CD4-positive, alpha-beta T cell treated with Interleukin-4 for 4 hours (primary cell): ENCODE results near the gene SULT1C2.
"Not testable (repeated sequence)": the region's sequence is repeated elsewhere in the genome, so short reads cannot be mapped to it uniquely, and the experiment has no call there.

Experiments used
- DNase-seq: peaks from one replicate; pipeline ENCODE4 v3.0.0-alpha.2; 2020

SULT1C2 gene

DNA sequence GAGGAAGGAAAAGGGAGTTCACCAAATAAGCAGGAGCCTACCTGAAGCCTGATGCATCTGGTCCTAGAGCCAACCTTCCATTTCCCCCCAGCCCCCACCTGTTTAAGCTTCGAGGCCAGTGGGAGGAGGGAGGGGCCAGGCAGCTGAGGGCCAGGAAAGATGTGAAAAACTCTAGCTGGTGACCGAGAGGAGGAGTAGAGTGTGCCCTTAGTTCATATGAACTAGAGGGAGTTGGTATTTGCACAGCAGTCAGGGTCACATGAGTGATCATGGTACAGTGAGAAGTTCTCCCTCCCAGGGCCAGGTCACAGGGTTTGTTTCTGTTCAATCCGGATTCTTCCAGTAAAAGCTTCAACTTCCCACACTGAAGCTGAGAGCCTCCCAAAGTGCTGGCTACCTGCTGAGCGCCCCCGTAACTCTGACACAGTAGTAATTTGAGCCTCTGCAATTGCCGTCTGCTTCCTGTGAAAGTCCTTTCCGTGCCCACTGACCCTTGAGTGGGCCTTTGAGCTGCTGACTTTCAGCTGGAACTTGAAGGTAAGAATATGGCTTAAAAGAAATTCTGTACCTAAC is at the start of gene SULT1C2:
Gene SULT1C2, plus strand, starts transcription at position 362 of the 573 bp plus-strand sequence. CDS start 4,773 bp downstream, outside the sequence.
- no peak for DNase-seq

GRCh38 chr2:108239786-108240185 is 48.9 kb upstream of the SULT1C2 start, which contains the start of gene SULT1C3:
SULT1C3 (plus strand) TSS chr2:108239968; CDS start chr2:108247195, 7,227 bp downstream.
- DNase-seq: no peak

DNA sequence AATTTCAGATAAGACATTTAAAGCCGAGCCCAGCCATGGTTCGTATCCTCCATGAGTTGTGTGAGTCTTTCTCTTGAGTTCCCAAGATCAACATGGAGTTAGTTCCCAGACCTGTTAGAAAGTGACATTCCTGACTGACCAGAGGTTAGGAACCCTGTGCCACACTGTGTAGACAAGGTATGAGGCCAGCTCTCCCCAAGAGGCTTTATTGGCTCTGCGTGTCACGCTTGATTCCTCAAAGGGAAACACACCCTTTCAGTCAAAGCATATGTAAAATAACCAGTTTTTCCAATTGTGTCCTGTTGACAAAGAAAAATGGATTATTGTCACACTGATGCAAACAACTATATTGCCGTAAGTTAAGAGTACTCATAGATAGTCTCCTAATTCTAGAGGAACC is 47.7 kb upstream of the SULT1C2 start:
- no peak for DNase-seq

DNA sequence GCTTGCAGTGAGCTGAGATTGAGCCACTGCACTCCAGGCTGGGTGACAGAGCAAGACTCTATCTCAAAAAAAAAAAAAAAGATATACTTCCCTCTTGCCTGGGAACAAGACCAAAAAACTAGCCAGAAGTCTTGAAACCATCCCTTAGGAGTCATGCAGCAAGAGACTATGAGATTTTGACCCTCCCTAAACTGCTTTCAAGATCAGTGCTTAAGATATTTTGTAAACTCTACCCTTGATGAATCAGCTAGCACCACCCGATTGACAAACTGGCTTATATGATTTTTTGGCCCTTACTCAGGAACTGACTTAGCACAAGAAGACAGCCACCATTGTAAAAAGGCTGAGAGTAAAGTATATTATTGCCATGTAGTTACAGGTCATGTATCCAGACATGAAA is 45.1 kb upstream of the SULT1C2 start:
- DNase-seq: no peak

DNA sequence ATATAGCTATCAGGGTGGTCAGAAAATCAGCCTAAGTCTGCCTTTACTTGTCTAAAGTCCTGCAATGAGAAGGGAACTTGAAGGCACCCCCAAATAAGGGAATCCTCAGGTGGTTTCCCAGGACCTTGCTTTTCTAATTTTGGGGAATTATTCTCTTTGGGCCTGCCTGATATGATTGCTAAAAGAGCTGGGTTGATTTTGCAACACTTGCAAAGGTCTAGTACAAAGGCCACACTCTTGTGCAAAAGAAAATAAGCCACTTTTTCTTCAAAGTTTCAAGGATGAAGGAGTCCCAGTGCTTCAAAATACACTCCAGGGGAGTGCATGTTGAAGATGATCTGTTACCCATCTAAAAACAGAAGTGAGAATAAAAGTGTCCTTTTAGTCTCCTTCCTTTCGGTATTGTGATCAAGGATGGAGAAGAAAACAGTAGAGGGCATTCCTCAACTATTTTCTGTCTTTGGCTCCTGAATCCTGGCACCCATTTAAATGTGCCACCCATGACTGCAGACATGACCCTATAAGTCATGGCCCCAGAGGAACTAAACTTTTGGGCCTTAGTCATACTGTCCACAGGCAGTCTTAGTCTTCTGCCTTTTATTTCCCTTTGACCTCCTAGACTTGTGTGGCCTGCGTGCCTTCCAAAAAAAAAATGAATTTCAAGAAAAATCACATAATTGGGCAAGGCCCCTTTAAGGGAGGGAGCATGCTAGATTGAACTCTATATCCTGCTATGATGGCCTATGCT is 43.9 kb upstream of the SULT1C2 start:
- DNase-seq: no peak

DNA sequence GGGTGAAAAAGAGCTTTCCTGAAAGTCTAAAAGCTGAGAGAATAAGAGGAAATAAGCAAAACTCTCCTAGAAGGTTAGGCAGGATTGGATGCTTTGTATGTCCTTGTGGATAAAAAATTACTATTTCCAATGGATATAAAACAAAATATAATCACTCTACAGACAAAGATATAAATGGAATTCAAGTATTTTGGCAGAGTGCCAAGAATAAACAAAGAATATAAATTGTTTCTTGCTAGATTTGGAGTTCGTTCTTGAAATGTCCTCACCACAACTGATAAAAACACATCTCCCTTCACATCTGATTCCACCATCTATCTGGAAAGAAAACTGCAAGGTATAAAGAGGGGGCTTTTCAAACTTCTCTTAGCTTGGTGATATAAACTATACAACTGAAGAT is 35.6 kb upstream of the SULT1C2 start:
- no peak for DNase-seq

DNA sequence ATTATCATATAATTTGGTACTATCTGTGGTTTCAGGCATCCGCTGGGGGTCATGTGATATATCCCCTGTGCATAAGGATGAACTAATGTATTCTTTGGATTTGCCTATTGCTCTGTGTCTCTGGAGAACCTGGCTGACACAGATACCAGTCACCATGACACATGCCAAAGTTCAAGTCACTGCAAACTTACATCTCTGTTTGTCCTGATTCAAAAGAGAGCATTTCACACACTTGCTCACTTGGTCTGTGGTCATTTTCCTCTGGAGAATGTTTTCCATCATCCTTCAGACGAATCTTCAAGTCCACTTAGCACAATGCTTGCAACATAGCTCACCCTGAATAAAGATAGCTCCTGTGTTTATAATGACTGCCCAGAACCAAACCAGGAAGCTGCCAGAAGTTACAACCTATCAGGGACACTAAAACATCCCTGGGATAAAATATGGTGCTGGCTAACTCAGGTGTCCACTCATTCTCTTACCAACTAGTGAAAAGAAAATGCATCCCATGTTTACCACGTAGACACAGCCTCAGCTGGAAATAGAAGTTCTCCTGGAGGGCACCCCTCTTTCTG is 30.9 kb upstream of the SULT1C2 start:
- no peak for DNase-seq

DNA sequence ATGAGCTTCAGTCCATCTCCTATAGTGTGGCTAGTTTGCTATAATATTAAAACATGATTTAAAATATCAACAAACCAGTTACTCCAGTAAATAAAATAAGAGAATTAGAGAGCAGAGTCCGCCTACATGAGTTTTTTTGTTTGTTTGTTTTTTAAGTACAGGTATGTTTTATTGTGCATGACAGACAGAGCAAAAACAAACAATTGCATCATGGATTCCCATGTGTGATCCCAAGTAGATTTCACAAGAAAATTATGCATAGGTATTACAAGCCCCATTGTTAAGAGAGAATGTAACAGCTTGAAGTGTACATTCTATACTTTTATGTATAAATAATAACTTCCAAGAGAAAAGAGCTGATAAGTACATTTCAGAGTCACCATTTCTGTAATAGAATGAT is 27.9 kb upstream of the SULT1C2 start:
- DNase-seq: no peak

- no peak for DNase-seq
These were observed 26.7 kb upstream of the SULT1C2 start for GRCh38 chr2:108262036-108262435.

DNA sequence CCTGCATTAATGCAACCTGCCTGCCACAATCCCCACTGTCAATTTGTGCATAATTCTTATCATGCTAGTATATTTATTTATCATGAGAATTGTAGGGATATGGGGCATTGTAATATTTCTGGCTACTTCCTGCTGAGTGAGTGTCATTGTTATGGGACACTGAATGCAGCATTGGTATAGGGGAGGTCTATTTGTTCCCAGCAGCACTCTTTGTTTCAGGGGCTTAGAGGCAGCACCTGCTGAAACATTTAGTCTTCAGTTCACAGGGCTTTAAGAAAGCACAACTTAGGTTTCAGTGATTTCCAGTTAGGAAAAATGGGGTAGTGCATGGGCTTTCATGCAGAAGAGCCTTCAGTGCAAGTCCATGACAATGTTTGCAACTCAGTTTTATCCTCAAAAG is 25.3 kb upstream of the SULT1C2 start:
- no peak for DNase-seq

DNA sequence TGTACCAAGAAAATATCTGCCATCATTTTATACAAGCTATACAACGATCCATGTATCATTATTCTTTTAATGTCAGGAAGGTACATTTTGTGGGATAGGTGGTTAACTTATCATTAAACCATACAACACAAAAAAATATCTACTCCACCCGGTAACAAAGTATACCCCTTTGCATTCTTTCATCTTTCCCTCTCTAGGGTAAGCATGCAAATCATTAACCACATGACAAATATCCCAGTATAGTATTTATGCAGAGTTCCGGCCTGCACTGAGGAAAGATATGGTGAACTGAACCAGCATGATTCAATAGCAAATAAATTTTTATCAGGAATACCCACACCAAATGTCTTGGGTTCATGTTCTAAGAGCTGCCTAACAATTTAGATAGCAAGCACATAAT is 22.5 kb upstream of the SULT1C2 start:
- DNase-seq: no peak

DNA sequence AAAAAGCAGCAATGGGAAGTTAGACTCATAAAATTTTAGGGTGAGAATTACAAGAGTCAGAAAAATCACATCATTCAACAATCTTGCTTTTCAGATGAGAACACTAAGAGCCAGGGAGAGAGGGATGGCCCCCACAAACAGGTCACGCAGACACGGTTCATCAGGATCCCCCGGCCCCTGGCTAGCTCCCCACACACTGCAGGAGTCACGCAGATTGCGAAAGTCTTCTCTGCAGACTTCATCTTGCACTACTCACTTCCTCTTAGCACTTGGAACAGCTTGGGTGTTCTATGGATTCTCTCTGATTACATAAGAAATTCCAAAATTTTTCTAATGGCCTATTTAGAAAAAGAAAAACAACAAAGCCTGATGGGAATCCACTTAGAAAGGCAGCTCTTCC is 21.6 kb upstream of the SULT1C2 start:
- no peak for DNase-seq

DNA sequence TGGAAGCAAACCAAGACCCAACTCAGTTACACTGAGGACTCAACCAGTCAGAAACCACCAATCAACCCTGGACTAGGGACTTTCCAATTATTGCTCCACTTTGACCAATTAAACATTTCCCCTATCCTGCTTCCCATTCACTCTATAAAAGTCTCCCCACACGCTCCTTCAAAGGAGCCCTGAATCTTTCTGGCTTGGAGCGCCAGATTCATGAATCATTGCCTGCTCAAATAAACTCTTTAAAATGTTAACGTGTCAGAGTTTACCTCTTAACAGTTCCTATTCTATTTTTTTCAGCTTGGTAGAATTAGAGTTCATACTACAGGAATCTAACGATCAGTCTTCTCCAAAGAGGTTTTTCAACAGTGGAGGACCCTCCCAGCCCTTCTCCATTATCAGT is 20.7 kb upstream of the SULT1C2 start:
- no peak for DNase-seq

- no peak for DNase-seq
These were observed 18.3 kb upstream of the SULT1C2 start for GRCh38 chr2:108270346-108270745.

GRCh38 chr2:108270768-108271506 is 17.8 kb upstream of the SULT1C2 start:
- no peak for DNase-seq

DNA sequence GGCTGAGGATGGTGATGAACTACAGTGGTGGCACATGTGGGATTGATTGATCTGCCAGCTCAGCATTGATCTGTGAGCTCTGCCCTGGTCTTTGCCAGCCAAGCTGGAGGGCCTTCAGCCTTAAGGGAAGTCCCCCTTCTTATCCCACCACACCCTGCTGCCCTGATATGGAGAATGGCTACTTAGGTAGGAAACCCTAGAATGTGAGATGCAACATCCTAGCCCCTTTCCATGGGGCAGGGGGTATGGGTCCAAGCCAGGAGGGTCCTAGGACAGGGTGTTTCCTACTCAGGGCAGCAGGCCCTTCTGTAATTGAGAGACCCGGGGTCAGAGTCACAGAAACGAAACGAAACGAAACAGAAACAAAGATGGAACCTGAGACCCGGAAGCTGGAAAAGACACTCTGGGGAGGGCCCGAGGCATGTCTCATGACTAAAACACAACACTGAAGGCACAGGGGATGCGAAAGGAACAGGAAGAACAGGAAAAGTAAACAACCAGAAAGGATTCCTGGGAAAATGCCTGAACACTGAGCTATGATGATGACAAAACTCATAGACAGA is 16.9 kb upstream of the SULT1C2 start:
- DNase-seq: no peak

DNA sequence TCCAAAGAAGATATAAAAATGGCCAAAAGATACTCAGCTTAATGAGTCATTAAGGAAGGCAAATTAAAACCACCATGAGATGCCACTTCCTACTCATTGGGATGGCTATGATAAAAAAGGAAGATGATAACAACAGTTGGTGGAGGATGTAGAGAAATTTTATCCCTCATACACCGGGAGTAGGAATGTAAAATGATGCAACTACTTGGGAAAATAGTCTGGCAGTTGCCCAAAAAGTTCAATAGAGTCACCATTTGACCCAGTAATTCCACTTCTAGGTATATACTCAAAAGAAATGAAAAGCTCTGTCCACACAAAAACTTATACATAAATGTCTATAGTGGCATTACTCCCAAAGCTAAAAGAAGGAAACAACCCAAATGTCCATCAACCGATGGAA is 10.1 kb upstream of the SULT1C2 start:
- DNase-seq: no peak

DNA sequence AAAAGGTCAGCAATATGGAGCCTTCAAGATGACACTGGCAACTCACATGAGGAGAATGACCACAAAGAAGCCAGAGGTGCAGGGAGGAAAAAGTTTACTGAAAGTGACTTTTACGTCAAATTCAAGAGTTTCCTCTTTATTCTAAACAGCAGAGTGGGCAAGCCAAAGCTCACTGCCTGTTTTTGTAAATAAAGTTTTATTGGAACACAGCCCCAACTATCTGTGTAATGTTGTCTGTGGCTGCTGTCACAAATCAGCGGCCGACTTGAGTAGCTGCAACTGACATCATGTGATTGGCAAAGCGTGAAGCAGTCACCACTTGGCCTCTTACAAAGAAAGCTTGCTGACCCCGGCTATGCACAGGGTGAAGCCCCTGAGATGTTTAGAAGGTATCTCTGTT is 9.2 kb upstream of the SULT1C2 start:
- no peak for DNase-seq

GRCh38 chr2:108280466-108280865 is 8.2 kb upstream of the SULT1C2 start:
- no peak for DNase-seq

DNA sequence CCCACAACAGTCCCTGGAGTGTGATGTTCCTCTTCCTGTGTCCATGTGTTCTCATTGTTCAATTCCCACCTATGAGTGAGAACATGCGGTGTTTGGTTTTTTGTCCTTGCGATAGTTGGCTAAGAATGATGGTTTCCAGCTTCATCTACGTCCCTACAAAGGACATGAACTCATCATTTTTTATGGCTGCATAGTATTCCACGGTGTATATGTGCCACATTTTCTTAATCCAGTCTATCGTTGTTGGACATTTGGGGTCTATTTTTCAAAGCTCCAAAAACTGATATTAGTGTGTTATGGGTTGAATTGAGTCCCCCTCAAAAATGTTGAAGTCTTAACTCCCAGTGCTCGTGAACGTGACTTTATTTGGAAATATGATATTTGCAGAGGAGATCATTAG is 4.1 kb upstream of the SULT1C2 start:
- DNase-seq: not testable (repeated sequence)

DNA sequence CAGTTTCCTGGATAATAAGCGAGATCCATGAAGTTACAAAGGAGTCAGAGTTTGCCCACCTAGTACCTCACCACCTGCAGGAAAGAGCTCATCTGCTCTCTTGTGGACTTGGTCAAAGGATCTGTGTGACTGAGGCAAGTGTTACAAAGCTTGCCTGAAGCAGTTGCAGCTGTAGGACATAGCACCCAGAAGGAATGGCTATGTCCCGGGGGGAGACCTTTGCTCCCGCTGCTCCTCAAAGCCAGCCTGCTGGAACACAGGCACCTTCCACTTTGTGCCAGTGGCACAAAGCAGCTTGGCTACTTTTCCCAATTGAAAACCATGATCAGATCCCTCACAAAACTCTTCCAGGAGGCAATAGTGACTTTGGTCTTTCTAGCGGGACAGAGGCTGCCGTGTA is 3.1 kb upstream of the SULT1C2 start:
- no peak for DNase-seq

DNA sequence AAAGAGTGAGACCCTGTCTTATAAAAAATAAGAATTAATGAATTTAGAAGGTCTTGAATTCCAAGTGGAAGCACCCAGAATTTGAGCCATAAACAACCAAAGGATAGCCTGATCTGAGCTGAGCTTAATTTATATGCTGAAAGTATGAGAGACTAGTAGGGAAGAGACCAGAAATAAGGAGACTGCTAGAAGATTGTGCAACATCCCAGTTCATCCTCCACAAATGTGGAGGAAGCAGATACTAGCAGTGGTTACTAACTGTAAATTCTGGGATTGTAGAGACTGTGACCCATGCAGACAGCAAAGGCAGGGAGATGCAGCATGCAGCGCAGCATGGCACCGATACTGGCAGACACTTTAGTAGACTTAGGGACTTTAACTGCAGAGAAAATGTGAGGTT is 1.5 kb upstream of the SULT1C2 start:
- DNase-seq: no peak

GRCh38 chr2:108293850-108294249 is 5.2 kb downstream of the SULT1C2 start:
- DNase-seq: no peak
